Astrocyte (in vitro differentiated cells and primary cell): ENCODE measurements around the gene TEKT5.

ENCODE experiments used
- EZH2 ChIP-seq: IDR thresholded peaks from 2 replicates; pipeline ENCODE4 v1.6.1; 2012; ENCODE audit warnings: mild to moderate bottlenecking, low read length, inconsistent platforms; ENCODE audit not compliant: insufficient read depth
- TF ChIP-seq, protein P1 (sequence below): IDR thresholded peaks from 2 replicates; pipeline ENCODE4 v1.5.1; 2011; ENCODE audit warnings: low read depth, mild to moderate bottlenecking, inconsistent platforms, low read length, moderate library complexity; ENCODE audit not compliant: insufficient read depth

DNA sequence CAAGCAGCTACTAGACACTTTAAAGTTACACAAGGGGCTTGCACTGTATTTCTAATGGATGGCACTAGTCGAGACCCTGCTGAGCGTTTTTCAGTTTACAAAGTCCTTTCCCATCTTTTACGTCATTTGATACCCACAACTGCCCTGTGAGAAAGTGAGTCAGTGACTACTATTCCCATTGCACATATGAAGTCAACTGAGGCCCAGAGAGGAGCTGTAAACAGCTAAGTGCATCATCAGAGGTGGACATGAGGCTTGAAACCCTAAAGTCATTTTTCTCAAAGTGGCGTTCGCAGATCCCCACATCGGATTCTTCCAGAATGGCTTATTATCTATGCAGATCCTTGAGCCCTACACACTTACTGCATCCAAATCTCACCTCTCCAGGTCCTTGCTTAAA is 50.6 kb downstream of the TEKT5 start:
- TF ChIP-seq, protein P1, sequence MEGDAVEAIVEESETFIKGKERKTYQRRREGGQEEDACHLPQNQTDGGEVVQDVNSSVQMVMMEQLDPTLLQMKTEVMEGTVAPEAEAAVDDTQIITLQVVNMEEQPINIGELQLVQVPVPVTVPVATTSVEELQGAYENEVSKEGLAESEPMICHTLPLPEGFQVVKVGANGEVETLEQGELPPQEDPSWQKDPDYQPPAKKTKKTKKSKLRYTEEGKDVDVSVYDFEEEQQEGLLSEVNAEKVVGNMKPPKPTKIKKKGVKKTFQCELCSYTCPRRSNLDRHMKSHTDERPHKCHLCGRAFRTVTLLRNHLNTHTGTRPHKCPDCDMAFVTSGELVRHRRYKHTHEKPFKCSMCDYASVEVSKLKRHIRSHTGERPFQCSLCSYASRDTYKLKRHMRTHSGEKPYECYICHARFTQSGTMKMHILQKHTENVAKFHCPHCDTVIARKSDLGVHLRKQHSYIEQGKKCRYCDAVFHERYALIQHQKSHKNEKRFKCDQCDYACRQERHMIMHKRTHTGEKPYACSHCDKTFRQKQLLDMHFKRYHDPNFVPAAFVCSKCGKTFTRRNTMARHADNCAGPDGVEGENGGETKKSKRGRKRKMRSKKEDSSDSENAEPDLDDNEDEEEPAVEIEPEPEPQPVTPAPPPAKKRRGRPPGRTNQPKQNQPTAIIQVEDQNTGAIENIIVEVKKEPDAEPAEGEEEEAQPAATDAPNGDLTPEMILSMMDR = no peak
- TF ChIP-seq EZH2 = no peak
